Activated naive CD4-positive, alpha-beta T cell treated with anti-CD3 and anti-CD28 coated beads for 36 hours (primary cell): ENCODE measurements around the gene CCDC188. TPM values are rescaled to one million over a fixed set of nuclear protein-coding genes. Genes with fewer than 3 reads are reported as not detected.

Source experiments
- CTCF ChIA-PET: fragments of 350-600 bp; sonication (Branson Sonifier 250); formaldehyde crosslinking; loops from one replicate; lab custom pipeline; 2021; ENCODE audit warnings: antibody characterized with exemption; lab: Charles Lee
- DNase-seq: peaks from one replicate; pipeline ENCODE4 v3.0.0-alpha.2; 2020
- H3K27ac Mint-ChIP-seq: one replicate; pipeline ENCODE4 v1.8.0; 2021; ENCODE audit warnings: mild to moderate bottlenecking, mixed read lengths
- H3K27me3 Mint-ChIP-seq: one replicate; pipeline ENCODE4 v1.8.0; 2021; ENCODE audit warnings: low read depth, mixed read lengths
- H3K36me3 Mint-ChIP-seq: one replicate; pipeline ENCODE4 v1.8.0; 2021; ENCODE audit warnings: low read depth, mixed read lengths
- H3K4me1 Mint-ChIP-seq: one replicate; pipeline ENCODE4 v1.8.0; 2021; ENCODE audit warnings: low read depth, mixed read lengths
- H3K4me3 Mint-ChIP-seq: one replicate; pipeline ENCODE4 v1.8.0; 2021; ENCODE audit warnings: mild to moderate bottlenecking, moderate library complexity, mixed read lengths
- H3K9me3 Mint-ChIP-seq: one replicate; pipeline ENCODE4 v1.8.0; 2021; ENCODE audit warnings: mixed read lengths
- intact Hi-C: fragments of 100-400 bp; cut with micrococcal nuclease; formaldehyde crosslinking; loops from one replicate; pipeline ENCODE4 v1.15.1; 2023
- total RNA-seq, 2 experiments: library from RNA; stranded (reverse); gene quantifications; one replicate each; pipeline ENCODE4 v1.2.3, GENCODE V29; 2021

The CCDC188 gene
- total RNA-seq, 2 experiments from 2014 or later: not detected

DNA sequence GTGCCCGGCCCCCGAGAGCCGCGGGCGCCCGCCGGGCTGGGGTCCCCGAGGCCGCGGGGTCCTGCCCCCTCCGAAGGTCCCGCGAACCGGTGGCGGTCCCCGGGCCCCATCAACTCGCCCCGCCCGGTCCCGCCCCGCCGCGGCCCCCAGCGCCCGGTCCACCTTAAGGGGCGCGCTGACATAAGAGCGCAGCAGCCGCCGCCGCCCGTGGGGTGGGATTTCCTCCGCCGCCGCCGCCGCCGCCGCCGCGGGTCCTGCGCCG lies 19.3 kb downstream of the CCDC188 start, which contains the start of gene ZDHHC8:
ZDHHC8 (plus strand) TSS at position 208 of the 262 bp plus-strand sequence. CDS start 144 bp downstream, outside the sequence.
- Mint-ChIP-seq H3K4me1 (peaks cover 29% of the 10 kb centered on the region), H3K4me3 (peak within 1 kb of the TSS; percentile 68), H3K36me3 (peaks cover 3% of the 10 kb centered on the region), H3K27ac (no peak within 1 kb of the TSS), H3K9me3 (no peaks in the 10 kb centered on the region), H3K27me3 (no peaks in the 10 kb centered on the region)
- CTCF ChIA-PET: no interaction called here
- intact Hi-C loops: loop anchor here (2.0 kb wide), 1 partner anchor 15 kb away; the partner anchor contains the start of genes RANBP1 and TRMT2A
- DNase-seq: no peak

DNA sequence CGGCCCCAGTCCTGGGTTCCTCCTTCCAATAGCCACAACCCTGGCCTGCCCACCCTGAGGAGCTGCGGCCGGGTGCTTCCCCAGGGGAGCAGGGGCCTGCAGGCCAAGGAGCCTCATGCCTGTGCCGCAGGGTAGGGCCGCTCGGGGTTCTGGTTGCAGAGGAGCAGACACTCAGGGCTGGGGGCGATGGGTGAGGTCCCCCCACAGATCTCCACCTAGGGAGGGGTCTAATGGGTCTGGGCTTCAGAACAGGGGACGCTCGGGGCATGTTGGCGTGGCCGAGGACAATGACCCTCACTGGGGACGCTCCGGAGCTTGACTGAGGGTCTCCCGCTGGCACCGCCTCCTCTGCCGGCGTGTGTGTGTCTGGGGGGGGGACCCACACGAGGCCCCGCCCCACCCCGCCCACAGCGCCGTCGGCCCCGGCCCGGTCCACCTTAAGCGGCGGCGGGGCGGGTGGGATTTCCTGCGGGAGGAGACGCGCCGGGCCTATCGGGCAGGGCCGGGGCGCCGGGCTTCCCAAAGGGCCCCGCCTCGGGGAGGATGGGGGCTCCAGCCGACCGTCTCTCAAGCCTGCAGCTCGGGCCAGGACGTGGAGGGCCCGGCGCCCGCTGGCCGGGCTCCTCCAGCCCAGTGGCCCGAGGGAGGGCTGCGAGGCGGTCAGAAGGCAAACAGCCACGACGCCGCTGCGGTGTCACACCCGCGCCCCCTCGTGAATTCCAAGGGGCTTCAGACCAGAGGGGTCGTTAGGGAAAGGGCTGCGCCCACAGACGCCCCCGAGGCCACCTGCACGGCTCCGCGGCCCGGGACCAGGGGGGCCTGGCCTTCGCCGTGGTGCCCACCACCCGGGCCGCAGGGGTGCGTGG lies 19.9 kb downstream of the CCDC188 start:
- CTCF ChIA-PET: interaction anchor here (2.4 kb wide), 1 partner anchor 161 kb away, joined by 9 read pairs; no protein-coding TSS in a partner anchor
- intact Hi-C loops: loop anchor here (2.0 kb wide), 1 partner anchor 14 kb away; the partner anchor contains the start of genes RANBP1 and TRMT2A
- no peaks in the 10 kb centered on the region for H3K9me3 Mint-ChIP-seq
- peak overlapping the region; percentile 62 for H3K4me3 Mint-ChIP-seq
- no peak overlapping the region for H3K27ac Mint-ChIP-seq
- H3K27me3 Mint-ChIP-seq: no peaks in the 10 kb centered on the region
- peaks cover 25% of the 10 kb centered on the region for H3K4me1 Mint-ChIP-seq
- H3K36me3 Mint-ChIP-seq: peaks cover 3% of the 10 kb centered on the region
- peak; percentile 67 for DNase-seq

DNA sequence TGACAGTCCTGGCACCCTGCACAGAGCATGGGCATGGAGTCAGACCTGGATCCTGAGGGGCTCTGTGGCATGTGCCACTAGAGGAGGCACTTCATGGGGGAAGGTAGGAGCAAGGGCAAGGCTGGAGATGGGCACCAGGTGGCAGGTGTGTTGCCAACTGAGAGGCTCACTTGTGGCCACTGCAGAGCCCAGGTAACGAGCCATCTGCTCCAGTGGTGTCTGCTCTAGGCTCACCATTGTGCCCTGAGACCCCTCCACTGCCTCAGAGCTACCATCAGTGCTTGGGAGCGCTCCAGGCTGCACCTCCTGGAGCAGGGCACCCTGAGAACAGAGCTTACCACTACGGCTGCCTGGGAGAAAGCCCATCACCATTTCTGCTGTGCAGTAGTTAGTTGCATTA lies 20.5 kb downstream of the CCDC188 start:
- H3K36me3 Mint-ChIP-seq: peaks cover 3% of the 10 kb centered on the region
- CTCF ChIA-PET: interaction anchor here (2.2 to 2.4 kb wide), 2 partner anchors 11 to 161 kb away, joined by 9 to 11 read pairs; no protein-coding TSS in a partner anchor
- DNase-seq: peak; percentile 40
- H3K9me3 Mint-ChIP-seq: no peaks in the 10 kb centered on the region
- H3K27ac Mint-ChIP-seq: no peak overlapping the region
- peak overlapping the region; percentile 62 for H3K4me3 Mint-ChIP-seq
- H3K27me3 Mint-ChIP-seq: no peaks in the 10 kb centered on the region
- peaks cover 25% of the 10 kb centered on the region for H3K4me1 Mint-ChIP-seq
- intact Hi-C loops: loop anchor here (2.0 kb wide), 1 partner anchor 14 kb away; the partner anchor contains the start of genes RANBP1 and TRMT2A

DNA sequence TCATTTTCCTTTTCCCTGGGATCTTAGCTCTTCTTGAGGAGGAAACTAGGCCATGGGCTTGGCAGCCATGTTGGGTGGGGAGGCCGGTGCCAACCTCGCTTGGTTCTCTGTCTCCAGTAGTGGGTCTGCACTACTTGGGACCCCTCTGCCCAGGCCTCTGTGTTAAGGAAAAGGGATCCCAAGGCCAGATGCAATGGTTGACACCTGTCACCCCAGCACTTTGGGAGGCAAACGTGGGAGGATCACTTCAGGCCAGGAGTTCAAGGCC lies 21.2 kb downstream of the CCDC188 start:
- CTCF ChIA-PET: interaction anchor here (0.7 to 2.4 kb wide), 11 partner anchors 10 to 187 kb away, joined by 3 to 11 read pairs (median 3); partner anchors contain the start of gene TRMT2A
- H3K9me3 Mint-ChIP-seq: no peaks in the 10 kb centered on the region
- H3K4me1 Mint-ChIP-seq: peaks cover 25% of the 10 kb centered on the region
- intact Hi-C loops: loop anchor here (1.0 to 2.0 kb wide), 2 partner anchors 13 to 159 kb away; partner anchors contain the start of genes RANBP1 and TRMT2A
- no peak overlapping the region for H3K27ac Mint-ChIP-seq
- peaks cover 6% of the 10 kb centered on the region for H3K36me3 Mint-ChIP-seq
- no peak overlapping the region for H3K4me3 Mint-ChIP-seq
- no peak for DNase-seq
- H3K27me3 Mint-ChIP-seq: no peaks in the 10 kb centered on the region

DNA sequence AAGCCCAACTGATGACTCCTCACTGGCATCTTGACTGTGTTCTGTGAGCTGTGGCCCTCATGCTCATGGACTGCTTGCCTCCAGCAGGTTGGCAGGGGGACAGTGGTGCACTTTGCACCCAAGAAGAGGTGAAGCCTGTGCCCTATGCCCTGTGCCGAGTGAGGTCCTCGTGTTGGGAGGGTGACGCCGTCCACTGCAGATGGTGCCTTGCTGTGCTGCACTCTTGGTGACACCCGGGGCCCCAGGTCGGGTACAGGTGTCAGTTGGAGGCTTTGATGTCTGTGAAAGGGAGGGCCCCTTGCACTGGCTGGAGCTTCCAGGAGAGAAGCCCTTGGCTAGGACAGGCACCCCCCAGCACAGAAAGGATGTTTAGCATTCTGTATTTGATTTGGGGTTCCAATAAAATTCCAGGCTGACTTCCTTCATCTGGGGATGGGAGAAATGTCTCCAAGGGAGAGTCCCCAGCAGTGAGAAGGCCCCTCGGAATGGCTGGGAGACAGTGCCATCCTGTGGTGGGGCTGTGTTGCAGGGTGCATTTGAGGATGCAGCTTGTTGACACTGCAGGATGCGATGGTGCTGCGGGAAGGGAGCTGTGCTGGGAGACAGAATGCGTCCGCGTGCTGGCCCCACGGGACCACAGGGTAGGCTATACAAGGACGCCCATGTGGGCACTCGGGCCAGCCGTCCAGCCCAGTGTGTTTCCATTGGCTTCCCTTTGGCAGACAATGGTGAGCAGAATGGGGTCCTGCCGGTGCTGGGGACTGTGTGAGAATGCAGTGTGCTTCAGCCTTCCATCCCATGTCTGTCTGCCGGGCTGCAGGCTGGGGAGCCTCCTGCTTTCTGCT lies 21.7 kb downstream of the CCDC188 start:
- intact Hi-C loops: loop anchor here (1.0 kb wide), 1 partner anchor 159 kb away; no protein-coding TSS in a partner anchor

DNA sequence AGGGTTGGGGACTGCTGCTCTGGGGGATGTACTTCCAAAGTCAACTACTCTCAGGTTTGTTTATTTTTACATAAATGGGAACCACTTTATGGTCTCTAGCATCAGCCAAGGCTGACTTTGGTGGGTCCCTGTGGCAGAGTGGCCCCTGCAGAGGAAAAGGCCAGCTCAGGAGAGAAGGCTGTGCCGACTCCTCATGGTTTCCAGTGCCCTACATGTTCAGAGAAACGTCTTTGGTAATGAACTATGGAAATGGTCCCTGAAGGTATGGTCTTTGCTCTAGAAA lies 22.3 kb downstream of the CCDC188 start:
- no peak for DNase-seq
- H3K4me3 Mint-ChIP-seq: no peak overlapping the region
- intact Hi-C loops: no loop called here
- H3K4me1 Mint-ChIP-seq: peaks cover 22% of the 10 kb centered on the region
- H3K27me3 Mint-ChIP-seq: no peaks in the 10 kb centered on the region
- CTCF ChIA-PET: interaction anchor here (0.7 to 2.4 kb wide), 4 partner anchors 9 to 159 kb away, joined by 3 to 11 read pairs (median 6); no protein-coding TSS in a partner anchor
- H3K9me3 Mint-ChIP-seq: no peaks in the 10 kb centered on the region
- peak overlapping the region; percentile 68 for H3K27ac Mint-ChIP-seq
- peaks cover 9% of the 10 kb centered on the region for H3K36me3 Mint-ChIP-seq

More for the DNA sequence above, 21.7 kb downstream of the CCDC188 start:
- peak; percentile 70 for DNase-seq
- H3K36me3 Mint-ChIP-seq: peaks cover 7% of the 10 kb centered on the region
- H3K4me3 Mint-ChIP-seq: peak overlapping the region; percentile 6
- no peaks in the 10 kb centered on the region for H3K27me3 Mint-ChIP-seq
- H3K27ac Mint-ChIP-seq: peak overlapping the region; percentile 68
- peaks cover 25% of the 10 kb centered on the region for H3K4me1 Mint-ChIP-seq
- CTCF ChIA-PET: interaction anchor here (0.7 to 2.4 kb wide), 11 partner anchors 9 to 187 kb away, joined by 3 to 11 read pairs (median 3); partner anchors contain the start of gene TRMT2A
- no peaks in the 10 kb centered on the region for H3K9me3 Mint-ChIP-seq

DNA sequence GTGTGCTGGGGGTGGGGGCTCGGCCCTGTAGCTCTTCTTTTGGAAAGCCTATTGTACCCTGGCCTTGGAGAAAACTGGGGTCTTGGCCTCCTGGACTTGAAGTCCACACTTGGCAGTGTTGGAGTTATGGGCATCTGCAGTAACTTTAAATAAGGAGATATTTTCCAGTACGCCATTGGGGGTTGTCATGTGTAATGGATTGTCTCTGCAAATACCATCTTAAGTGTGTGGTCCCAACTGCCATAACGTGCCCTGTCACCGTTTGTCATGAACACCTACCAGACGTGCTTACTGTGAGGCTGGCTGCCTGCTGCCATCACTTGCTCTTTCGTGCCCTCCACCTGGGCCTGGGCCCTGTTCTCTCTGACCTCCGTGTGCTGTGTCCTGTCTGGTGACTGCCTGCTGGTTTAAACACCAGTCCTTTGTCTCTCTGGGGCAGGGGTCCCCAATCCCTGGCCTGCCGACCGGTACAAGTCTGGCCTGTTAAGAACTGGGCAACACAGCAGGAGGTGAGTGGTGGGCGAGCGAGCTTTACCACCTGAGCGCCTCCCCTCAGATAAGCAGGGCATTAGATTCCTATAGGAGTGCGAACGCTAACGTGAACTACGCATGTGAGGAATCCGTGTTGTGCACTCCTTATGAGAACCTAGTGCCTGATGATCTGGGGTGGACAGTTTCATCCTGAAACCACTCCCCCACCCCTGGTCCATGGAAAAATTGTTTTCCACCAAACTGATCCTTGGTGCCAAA lies 22.8 kb downstream of the CCDC188 start:
- Mint-ChIP-seq H3K4me1 (peaks cover 17% of the 10 kb centered on the region), H3K4me3 (no peak overlapping the region), H3K9me3 (no peaks in the 10 kb centered on the region), H3K27me3 (no peaks in the 10 kb centered on the region), H3K36me3 (peaks cover 9% of the 10 kb centered on the region), H3K27ac (peak overlapping the region; percentile 25)
- no peak for DNase-seq
- intact Hi-C loops: no loop called here
- CTCF ChIA-PET: interaction anchor here (0.7 to 2.4 kb wide), 3 partner anchors 8 to 158 kb away, joined by 3 to 11 read pairs (median 9); no protein-coding TSS in a partner anchor

DNA sequence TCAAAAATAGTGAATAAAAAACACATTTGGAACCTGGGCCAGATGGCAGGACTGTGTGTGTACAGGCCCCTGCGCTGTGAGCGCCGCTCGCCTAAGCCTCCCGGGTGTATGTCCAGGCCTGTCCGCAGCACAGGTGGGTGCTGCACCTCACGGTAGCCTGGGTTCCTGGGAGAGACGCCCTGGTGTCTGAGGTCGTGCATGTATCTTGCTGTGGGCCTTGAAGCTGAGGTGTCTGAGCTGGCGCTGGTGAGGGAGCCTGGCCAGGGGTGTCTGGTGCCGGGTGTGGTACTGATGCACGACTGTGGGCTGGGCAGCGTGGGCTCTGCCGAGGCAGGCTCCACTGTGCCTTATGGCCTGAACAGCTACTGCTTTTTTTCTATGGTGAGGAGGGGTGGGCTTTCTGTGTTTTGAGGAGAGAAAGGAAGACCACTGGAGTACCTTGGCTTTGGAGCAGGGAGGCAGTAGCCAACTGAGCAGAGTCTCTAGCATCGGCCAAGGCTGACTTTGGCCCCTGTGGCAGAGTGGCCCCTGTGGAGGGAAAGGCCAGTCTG lies 23.5 kb downstream of the CCDC188 start:
- H3K9me3 Mint-ChIP-seq: no peaks in the 10 kb centered on the region
- intact Hi-C loops: no loop called here
- peak overlapping the region; percentile 25 for H3K27ac Mint-ChIP-seq
- peaks cover 10% of the 10 kb centered on the region for H3K36me3 Mint-ChIP-seq
- CTCF ChIA-PET: no interaction called here
- H3K4me1 Mint-ChIP-seq: peaks cover 15% of the 10 kb centered on the region
- no peak for DNase-seq
- no peak overlapping the region for H3K4me3 Mint-ChIP-seq
- H3K27me3 Mint-ChIP-seq: no peaks in the 10 kb centered on the region

DNA sequence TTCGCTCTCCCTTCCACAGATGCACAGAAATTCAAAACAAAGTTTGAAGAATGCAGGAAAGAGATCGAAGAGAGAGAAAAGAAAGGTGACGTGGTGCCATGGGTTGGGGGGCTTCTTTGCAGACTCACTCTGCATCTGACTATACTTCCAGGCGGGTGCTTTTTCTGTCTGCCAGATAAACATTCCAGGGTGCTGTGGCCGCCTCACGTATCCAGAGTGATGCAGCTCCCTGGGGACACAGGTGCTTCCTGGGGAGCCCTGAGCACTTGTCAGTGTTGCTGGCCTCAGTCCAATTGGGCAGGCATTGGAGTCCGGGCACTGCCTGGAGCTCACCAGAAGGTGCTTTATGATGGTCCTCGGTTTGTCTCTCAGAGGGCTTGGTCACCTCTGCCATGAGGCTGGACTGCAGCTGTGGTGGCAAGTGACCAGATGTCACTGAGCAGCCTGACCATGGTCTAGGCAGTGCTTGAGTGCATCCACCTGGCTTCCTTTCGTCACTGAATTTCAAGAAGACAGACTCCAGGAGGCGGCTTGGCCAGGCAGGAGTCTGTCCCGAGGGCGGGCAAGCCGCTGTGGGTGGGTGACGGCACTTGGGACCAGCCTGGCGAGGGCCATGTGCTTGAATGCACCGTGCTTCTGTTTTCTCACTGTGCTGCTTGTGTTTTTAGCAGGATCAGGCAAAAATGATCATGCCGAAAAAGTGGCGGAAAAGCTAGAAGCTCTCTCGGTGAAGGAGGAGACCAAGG lies 24.4 kb downstream of the CCDC188 start:
- CTCF ChIA-PET: no interaction called here

DNA sequence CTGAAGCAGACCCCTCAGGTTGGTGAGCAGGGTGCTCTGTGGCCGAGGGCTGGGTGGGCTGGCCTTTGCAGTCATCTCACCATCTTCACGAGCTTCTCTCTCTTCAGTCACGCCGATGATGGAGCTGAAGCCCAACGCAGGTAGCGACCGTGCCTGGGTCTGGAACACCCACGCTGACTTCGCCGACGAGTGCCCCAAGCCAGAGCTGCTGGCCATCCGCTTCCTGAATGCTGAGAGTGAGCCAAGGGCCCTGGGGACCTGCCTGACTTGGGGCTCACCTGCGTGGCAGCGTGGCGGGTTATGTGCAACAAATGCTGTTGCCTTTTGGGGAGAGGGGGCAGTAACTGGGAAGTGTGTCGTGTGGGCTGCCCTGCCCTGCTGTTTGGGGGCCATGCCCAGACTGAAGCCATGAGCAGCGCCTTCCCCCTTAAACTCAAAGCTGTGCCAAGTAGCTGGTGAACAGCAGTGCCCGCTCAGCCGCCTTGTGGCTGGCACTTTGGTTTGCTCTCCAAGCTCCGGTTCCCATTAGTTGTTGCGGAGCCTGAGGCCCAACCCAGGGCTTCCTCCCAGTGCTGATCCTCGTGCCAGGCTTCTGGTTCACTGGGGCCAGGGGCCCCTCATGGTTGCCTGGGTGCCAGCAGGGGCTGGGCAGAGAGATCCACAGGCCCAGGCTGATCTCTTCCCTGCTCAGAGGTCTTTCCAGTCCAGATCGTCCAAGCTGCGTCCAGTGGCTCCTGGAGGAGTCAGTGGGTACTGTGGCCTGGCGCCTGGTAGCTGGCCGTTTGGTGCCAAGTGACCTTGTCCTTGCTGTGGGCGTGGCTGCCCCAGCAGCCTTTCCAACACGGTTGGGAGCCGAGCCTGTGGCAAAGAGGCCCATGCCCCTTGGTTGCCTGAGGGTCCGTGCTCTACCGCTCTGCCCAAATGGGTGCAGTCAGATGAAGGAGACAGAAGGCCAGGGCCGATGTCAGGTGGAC lies 25.4 kb downstream of the CCDC188 start:
- DNase-seq: no peak
- no peak overlapping the region for H3K27ac Mint-ChIP-seq
- CTCF ChIA-PET: no interaction called here
- H3K9me3 Mint-ChIP-seq: no peaks in the 10 kb centered on the region
- intact Hi-C loops: no loop called here
- no peaks in the 10 kb centered on the region for H3K27me3 Mint-ChIP-seq
- no peak overlapping the region for H3K4me3 Mint-ChIP-seq
- H3K4me1 Mint-ChIP-seq: peaks cover 30% of the 10 kb centered on the region
- H3K36me3 Mint-ChIP-seq: peaks cover 19% of the 10 kb centered on the region

More for the DNA sequence above, 24.4 kb downstream of the CCDC188 start:
- intact Hi-C loops: no loop called here
- peaks cover 23% of the 10 kb centered on the region for H3K4me1 Mint-ChIP-seq
- no peaks in the 10 kb centered on the region for H3K27me3 Mint-ChIP-seq
- H3K27ac Mint-ChIP-seq: no peak overlapping the region
- H3K36me3 Mint-ChIP-seq: peaks cover 16% of the 10 kb centered on the region
- no peak for DNase-seq
- H3K9me3 Mint-ChIP-seq: no peaks in the 10 kb centered on the region
- H3K4me3 Mint-ChIP-seq: no peak overlapping the region
